Glutamatergic neuron (in vitro differentiated cells): ENCODE measurements around the gene ANKRD33B. TPM values are rescaled to one million over a fixed set of nuclear protein-coding genes. Genes with fewer than 3 reads are reported as not detected.
A peak's percentile ranks its signal among the peaks of the same experiment; 100 is the strongest.

Source experiments
- DNase-seq: peaks from one replicate; pipeline ENCODE4 v3.0.0; 2022
- H3K27ac Mint-ChIP-seq: one replicate; pipeline ENCODE4 v1.8.0; 2020; ENCODE audit warnings: mild to moderate bottlenecking, mixed read lengths, inconsistent platforms; ENCODE audit not compliant: unreplicated experiment
- H3K27me3 Mint-ChIP-seq: one replicate; pipeline ENCODE4 v1.8.0; 2020; ENCODE audit warnings: mild to moderate bottlenecking, moderate library complexity, mixed read lengths, inconsistent platforms; ENCODE audit not compliant: unreplicated experiment
- H3K36me3 Mint-ChIP-seq: one replicate; pipeline ENCODE4 v1.8.0; 2020; ENCODE audit warnings: mild to moderate bottlenecking, mixed read lengths, inconsistent platforms; ENCODE audit not compliant: unreplicated experiment
- H3K4me1 Mint-ChIP-seq: one replicate; pipeline ENCODE4 v1.8.0; 2020; ENCODE audit warnings: mild to moderate bottlenecking, low read depth, mixed read lengths, inconsistent platforms; ENCODE audit not compliant: unreplicated experiment
- H3K4me3 Mint-ChIP-seq: one replicate; pipeline ENCODE4 v1.8.0; 2020; ENCODE audit warnings: mild to moderate bottlenecking, mixed read lengths, inconsistent platforms; ENCODE audit not compliant: unreplicated experiment
- H3K9me3 Mint-ChIP-seq: one replicate; pipeline ENCODE4 v1.8.0; 2020; ENCODE audit warnings: mild to moderate bottlenecking, moderate library complexity, mixed read lengths, inconsistent platforms; ENCODE audit not compliant: unreplicated experiment
- CTCF ChIP-seq: fragments of 200-600 bp; sonication (generic); IDR thresholded peaks from one replicate; pipeline ENCODE4 v1.5.0; 2021; ENCODE audit not compliant: partially characterized antibody, unreplicated experiment
- total RNA-seq: library from RNA; stranded (reverse); fragmentation: NEBNext Ultra II Directional; extraction: Animal tissue kit (Norgen Biotek cat#: 25700); gene quantifications from one replicate; pipeline ENCODE4 v1.2.1, GENCODE V29; 2021; ENCODE audit not compliant: unreplicated experiment

The ANKRD33B gene
- total RNA-seq, 1 donor from 2014 or later = 14.5 TPM

DNA sequence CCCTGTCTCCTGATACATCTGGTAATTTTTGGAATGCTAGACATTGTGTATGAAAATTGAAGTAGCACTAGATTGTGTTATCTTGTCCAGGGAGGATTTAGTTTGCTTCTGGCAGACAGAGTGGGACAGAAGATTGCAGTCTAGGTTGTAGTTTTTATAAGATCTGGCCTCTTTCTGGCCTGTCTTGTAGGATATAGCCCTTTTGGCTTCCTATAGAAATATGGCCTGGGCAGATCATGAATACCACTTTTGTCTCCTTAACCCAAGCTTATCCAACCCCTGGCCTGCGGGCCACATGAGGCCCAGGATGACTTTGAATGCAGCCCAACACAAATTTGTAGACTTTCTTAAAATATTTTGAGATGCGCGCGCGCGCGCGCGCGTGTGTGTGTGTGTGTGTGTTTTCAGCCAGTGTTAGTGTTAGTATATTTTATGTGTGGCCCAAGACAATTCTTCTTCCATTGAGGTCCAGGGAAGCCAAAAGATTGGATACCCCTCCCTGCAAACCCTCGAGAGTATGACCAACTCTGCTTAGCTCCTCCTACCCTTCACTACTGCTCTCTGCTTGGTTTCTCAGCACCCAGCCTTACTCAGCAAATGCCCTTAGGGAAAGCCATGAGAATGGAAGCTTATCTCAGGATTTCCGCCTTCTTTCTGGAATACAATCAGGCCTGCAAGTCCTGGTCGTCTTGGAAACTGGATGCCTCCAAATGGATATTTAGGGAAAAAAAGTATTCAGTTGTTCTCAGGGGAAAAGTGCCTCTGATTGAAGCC lies 26.5 kb downstream of the ANKRD33B start:
- H3K4me1 Mint-ChIP-seq = peaks cover 62% of the 10 kb centered on the region
- H3K4me3 Mint-ChIP-seq = peak overlapping the region; percentile 10
- H3K27me3 Mint-ChIP-seq = peaks cover 4% of the 10 kb centered on the region
- no peaks in the 10 kb centered on the region for H3K36me3 Mint-ChIP-seq
- no peak for TF ChIP-seq CTCF
- peak overlapping the region; percentile 95 for H3K27ac Mint-ChIP-seq
- DNase-seq = no peak
- peaks cover 18% of the 10 kb centered on the region for H3K9me3 Mint-ChIP-seq

DNA sequence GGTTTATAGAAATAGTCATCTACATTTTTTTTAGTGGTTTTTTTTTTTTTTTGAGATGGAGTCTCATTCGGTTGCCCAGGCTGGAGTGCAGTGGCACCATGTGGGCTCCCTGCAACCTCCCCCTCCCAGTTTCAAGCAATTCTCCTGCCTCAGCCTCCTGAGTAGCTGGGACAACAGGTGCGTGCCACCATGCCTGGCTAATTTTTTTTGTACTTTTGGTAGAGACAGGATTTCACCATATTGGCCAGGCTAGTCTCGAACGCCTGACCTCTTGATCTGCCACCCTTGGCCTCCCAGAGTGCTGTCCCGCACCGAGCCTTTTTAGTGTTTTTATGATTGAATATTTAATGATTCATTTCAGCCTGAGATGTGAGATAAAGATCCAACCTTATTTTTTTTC lies 27.3 kb downstream of the ANKRD33B start:
- peaks cover 4% of the 10 kb centered on the region for H3K27me3 Mint-ChIP-seq
- H3K4me3 Mint-ChIP-seq = peak overlapping the region; percentile 21
- no peaks in the 10 kb centered on the region for H3K36me3 Mint-ChIP-seq
- no peak for DNase-seq
- peaks cover 21% of the 10 kb centered on the region for H3K9me3 Mint-ChIP-seq
- peak overlapping the region; percentile 48 for H3K27ac Mint-ChIP-seq
- TF ChIP-seq CTCF = no peak
- H3K4me1 Mint-ChIP-seq = peaks cover 63% of the 10 kb centered on the region

- DNase-seq = no peak
- Mint-ChIP-seq H3K4me1 (peaks cover 60% of the 10 kb centered on the region), H3K4me3 (peak overlapping the region; percentile 51), H3K36me3 (no peaks in the 10 kb centered on the region), H3K27ac (peak overlapping the region; percentile 16), H3K27me3 (peaks cover 4% of the 10 kb centered on the region), H3K9me3 (peaks cover 29% of the 10 kb centered on the region)
- no peak for TF ChIP-seq CTCF
Measured at GRCh38 chr5:10591966-10592365, 28.1 kb downstream of the ANKRD33B start.

DNA sequence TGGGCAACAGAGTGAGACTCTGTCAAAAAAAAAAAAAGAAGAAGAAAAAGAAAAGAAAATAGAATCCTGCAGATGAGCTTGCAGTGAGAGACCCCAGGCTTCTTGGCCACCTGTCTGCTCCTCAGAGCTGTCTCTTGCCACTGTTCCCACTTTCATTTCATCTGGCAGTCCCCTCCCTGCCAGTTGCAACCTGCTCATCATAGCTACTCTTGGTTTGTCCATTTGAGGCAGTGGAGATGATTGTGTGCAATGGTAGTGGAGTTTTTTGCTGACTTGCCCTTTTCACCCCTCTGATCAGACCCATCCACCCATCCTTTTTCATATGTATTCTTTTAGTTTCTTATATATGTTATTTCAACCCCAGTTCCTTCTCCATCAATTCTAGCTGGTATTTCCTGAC lies 28.7 kb downstream of the ANKRD33B start:
- no peak for TF ChIP-seq CTCF
- no peak for DNase-seq
- Mint-ChIP-seq H3K27me3 (peaks cover 4% of the 10 kb centered on the region), H3K9me3 (peaks cover 29% of the 10 kb centered on the region), H3K4me3 (peak overlapping the region; percentile 18), H3K36me3 (no peaks in the 10 kb centered on the region), H3K27ac (peak overlapping the region; percentile 50), H3K4me1 (peaks cover 59% of the 10 kb centered on the region)

GRCh38 chr5:10593531-10594181 lies 29.8 kb downstream of the ANKRD33B start:
- peaks cover 26% of the 10 kb centered on the region for H3K9me3 Mint-ChIP-seq
- H3K27me3 Mint-ChIP-seq = peaks cover 4% of the 10 kb centered on the region
- TF ChIP-seq CTCF = no peak
- H3K36me3 Mint-ChIP-seq = no peaks in the 10 kb centered on the region
- DNase-seq = no peak
- no peak overlapping the region for H3K4me3 Mint-ChIP-seq
- H3K27ac Mint-ChIP-seq = peak overlapping the region; percentile 74
- peaks cover 49% of the 10 kb centered on the region for H3K4me1 Mint-ChIP-seq
